CD4-positive, alpha-beta T cell treated with Interleukin-12 subunit alpha and Interleukin-12 subunit beta, for 1 hour (primary cell): ENCODE results near the gene CTRB1.

Experiments used
- DNase-seq: peaks from one replicate; pipeline ENCODE4 v3.0.0-alpha.2; 2020

The CTRB1 gene

DNA sequence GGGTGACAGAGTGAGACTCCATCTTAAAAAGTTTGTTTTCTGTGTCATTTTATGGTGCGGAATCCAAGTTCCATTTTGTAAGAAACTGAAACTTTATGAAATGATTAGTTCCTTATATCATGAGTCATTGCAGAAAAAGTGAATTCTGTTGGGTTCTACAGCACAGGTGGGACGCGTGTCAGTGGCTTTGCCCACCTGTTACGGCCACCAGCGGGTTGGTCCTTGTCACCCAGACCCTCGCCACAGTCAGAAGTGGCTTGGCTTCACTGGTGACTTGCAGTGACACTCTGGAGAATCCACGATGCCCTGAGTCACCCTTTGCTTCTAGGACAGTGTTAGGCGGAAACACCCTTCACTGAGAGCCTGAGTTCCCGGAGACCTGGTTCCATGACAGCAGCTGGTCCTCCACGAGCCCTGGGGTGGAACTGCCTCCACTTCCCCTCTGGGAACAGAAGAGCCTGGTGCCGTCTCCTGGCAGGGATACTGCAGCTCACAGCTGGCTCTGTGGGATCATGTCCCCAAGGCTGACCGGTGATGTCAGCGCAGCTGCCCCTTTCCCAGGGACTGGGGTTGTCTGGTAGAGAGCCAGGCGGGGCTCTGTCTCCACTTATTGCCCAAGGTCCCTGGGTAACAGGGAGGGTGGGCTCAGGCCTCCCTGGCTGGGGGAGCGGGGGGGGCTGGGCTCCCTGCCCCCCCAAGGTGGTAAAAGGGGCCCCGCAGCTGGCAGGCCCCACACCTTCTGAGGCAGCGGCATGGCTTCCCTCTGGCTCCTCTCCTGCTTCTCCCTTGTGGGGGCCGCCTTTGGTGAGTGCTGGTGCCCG lies at the start of gene CTRB1:
Gene CTRB1 (plus strand): TSS at position 733 of the 821 bp plus-strand sequence. CDS start 20 bp downstream, at position 753.
- DNase-seq, result no peak

DNA sequence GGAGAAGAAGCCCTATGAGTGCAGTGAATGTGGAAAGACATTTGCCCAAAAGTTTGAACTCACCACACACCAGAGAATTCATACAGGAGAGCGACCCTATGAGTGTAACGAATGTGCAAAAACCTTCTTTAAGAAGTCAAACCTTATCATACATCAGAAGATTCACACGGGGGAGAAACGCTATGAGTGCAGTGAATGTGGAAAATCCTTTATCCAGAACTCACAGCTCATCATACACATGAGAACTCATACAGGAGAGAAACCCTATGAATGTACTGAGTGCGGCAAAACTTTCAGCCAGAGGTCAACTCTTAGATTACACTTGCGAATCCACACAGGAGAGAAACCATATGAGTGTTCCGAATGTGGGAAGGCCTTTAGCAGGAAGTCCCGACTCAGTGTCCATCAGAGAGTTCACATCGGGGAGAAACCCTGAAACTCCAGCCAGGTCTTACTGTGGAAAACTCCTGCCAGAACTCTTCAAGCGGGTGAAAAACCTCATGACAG lies 48.8 kb upstream of the CTRB1 start:
- DNase-seq, result no peak

GRCh38 chr16:75172578-75172977 lies 46.2 kb upstream of the CTRB1 start:
- no peak for DNase-seq

GRCh38 chr16:75175074-75175473 lies 43.7 kb upstream of the CTRB1 start:
- no peak for DNase-seq

GRCh38 chr16:75176926-75177325 lies 41.9 kb upstream of the CTRB1 start:
- DNase-seq, result no peak

DNA sequence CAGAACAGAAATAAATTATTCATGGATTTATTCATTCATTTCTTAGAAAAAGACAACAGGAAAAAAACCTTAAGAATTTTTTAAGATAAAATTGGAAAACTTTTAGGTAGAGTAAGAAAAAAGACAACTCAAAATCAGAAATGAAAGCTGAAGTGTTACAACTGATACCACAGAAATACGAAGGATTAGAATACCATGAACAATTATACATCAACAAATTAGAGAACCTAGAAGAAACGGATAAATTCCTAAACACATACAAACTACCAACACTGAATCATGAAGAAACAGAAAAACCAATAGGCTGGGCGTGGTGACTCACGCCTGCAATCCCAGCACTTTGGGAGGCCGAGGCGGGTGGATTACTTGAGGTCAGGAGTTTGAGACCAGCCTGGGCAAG lies 39.6 kb upstream of the CTRB1 start:
- no peak for DNase-seq

GRCh38 chr16:75181630-75182029 lies 37.2 kb upstream of the CTRB1 start:
- no peak for DNase-seq

- DNase-seq, result no peak
These were observed 29.8 kb upstream of the CTRB1 start for GRCh38 chr16:75188832-75189477.

DNA sequence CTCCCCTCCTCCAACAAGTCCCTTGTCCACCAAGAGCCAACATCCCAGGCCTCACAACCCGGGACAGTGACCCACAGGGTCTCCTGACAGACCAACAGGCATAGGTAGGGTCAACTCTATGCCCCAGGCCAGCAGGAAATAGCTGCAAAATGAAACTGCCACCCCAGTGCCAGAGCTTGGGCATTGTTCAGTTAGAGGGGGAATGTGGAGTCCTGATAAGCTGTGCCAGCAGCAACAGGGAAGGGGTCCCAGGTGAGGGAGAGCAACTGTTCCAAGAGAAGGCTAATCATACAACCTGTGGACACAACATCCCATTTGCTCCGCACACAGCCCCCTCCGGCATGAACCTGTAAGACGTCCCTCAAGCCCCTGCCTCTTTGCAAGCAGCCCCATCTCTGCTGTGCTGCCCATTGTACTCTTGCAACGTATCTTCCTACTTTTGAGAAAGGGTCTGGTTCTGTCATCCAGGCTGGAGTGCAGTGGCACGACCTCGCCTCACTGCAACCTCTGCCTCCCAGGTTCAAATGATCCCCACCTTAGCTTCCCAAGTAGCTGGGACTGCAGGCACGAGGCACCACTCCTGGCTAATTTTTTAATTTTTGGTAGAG lies 29.0 kb upstream of the CTRB1 start:
- DNase-seq, result no peak

- DNase-seq, result no peak
These were observed 26.1 kb upstream of the CTRB1 start for GRCh38 chr16:75192606-75193264.

DNA sequence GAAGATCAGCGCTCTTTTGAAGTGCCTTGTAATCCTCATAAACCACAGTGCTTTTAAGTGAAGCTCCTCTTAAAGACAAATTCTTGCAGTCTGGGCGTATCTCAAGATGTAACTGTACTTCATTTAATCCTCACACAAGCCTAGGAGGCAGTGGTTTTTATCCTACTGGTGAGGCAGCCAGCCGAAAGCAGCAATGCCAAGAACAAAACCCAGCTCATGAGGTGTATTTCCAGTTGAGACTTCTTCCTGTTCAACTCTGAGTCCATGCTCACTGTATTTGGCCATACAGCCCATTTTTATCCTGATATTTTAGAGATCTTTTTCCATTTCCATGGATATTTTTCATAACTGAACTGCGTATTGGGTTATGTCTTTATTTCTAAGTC lies 25.5 kb upstream of the CTRB1 start:
- no peak for DNase-seq

DNA sequence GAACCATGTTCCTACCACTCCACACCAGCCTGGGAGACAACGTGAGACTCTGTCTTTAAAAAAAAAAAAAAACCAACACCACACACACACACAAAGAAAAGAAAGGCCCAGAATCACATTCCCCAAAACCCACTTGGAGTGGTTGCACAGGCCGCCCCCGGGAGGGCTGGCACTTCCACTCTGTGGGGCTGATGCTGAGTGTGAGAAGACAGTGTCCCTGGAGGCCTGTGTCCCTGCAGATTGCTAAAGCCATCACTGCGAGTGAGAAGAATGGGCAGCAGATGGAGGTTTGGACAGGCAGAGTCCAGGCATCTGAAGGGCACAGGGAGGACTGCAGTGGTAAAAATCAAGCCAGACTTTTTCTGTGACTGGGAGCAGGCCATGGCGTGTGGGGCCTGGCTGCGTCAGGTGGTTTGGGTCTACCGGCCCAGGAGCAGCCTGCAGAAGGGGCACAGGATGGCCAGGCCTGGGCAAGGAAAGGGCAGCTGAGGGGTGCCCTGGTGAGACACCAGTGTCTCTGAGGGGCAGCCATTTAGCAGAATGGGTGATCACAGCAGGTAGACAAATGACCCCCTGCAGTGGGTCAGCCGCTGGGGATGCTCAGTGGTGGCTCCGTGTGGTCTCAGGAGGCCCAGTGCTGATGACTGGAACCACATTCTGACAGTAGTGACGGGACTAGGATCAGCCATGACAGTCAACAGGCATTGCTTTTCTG lies 24.9 kb upstream of the CTRB1 start:
- DNase-seq, result no peak

- no peak for DNase-seq
These were observed 22.7 kb upstream of the CTRB1 start for GRCh38 chr16:75195811-75196790.

DNA sequence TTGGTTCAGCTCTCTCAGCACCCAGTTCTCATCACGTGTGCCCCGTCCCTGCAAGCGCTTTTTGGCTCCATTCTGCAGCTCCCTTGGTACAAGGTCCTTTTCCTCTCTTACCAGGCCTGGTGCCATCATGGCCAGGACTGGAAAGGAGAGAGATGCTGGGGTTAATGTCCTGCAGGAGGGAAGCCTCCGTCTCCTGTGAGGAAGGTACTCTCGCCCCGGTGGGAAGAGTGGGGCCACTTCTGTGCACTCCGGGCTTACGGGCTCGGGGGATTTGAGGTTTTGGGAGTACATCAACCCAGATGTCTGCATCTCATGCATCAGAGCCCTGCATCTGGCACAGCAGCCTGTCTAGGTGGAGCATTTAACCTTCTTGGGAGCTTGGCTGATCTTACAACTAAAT lies 22.0 kb upstream of the CTRB1 start:
- no peak for DNase-seq

DNA sequence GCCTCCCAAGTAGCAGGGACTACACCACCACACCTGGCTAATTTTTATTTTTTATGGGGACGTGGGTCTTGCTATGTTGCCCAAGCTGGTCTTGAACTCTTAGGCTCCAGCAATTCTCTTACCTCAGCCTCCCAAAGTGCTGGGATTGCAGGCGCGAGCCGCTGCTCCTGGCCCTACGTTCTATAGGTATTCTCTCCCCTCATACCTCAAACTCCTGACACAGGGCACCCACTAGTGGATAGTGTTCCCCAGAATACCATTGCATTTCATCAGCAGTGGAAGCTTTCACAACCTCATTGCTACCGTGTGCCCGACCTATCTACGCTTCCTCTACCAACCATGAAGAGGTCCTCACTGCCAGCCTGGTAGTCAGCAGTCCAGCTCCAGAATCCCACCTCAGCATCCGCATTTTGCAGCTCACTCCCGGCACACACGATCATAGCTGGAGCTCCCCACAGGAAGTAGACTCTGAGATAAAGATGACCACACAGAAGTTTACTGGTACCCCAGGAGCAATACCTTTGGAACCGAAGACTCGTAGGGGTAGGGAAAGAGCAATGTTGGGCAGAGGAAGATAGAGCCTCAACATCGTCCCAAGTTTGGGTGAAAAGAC lies 21.2 kb upstream of the CTRB1 start:
- DNase-seq, result no peak

GRCh38 chr16:75198135-75198600 lies 20.6 kb upstream of the CTRB1 start:
- no peak for DNase-seq

DNA sequence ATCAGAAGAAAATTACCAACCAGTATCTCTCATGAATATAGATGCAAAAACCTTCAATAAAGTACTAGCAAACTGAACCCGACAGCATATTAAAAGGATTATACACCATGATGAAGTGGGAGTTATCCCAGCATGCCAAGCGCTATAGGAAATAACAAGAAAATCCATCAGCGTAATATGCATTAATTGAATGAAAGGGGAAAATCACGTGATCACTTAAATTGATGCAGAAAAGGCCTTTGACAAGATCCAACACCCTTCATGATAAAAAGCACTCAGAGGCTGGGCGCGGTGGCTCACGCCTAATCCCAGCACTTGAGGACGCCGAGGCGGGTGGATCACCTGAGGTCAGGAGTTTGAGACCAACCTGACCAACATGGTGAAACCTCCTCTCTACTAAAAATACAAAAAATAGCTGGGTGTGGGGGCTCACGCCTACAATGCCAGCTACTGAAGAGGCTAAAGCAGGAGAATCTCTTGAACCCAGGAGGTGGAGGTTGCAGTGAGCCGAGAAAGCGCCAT lies 16.7 kb upstream of the CTRB1 start:
- DNase-seq, result no peak

GRCh38 chr16:75203096-75203495 lies 15.7 kb upstream of the CTRB1 start:
- DNase-seq, result no peak

- no peak for DNase-seq
These were observed 14.9 kb upstream of the CTRB1 start for GRCh38 chr16:75203667-75204409.

DNA sequence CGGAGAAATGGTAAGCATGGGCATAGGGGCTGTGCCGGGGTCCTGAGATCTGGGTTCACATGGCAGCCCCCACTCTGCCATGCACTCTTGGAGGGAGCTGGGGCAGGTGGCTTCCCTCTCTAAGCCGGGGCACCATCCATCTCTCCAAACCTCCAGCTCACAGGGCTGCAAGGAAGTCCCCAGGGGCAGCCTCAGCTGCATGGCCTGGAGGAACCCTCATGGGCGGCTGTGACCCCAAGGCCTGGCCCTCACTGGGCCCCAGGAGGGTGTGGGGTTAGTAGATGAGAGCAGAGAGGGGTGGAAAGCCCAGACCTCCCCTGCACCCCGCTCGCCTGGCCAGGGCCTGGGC lies 14.4 kb upstream of the CTRB1 start:
- no peak for DNase-seq
